Measurements from ENCODE around the gene KAT6B. TPM values are rescaled to one million over a fixed set of nuclear protein-coding genes. Genes with fewer than 3 reads are reported as not detected.

KAT6B gene
- total and polyA plus RNA-seq, 2 donors from 2014 or later = 2.9 to 34.2 TPM

GRCh38 chr10:74900297-74900696, 73.9 kb downstream of the KAT6B start:
- intact Hi-C loops (cut with DNase I) = no loop called here

GRCh38 chr10:74901301-74901700, 74.9 kb downstream of the KAT6B start:
- no peak for TF ChIP-seq CTCF (IDR thresholded peaks at IDR 0.05; ENCODE audit: borderline replicate concordance, extremely low read depth, insufficient read depth)
- no peak overlapping the region for H3K9ac ChIP-seq (ENCODE audit: low read length in 3 of 3)
- no peak overlapping the region for H3K4me3 ChIP-seq (ENCODE audit: low read length in 3 of 3)
- H3K27ac ChIP-seq (ENCODE audit: low read depth in 2 of 2, low read length in 2 of 2) = no peak overlapping the region
- no peaks in the 10 kb centered on the region for H3K36me3 ChIP-seq (ENCODE audit: control insufficient read depth in 2 of 3, insufficient read depth in 3 of 3, low read length in 3 of 3)
- no peaks in the 10 kb centered on the region for H3K9me3 ChIP-seq (ENCODE audit: control insufficient read depth in 2 of 3, insufficient read depth in 1 of 3, low read length in 3 of 3)
- peaks cover 0 to 3% (median 0%) of the 10 kb centered on the region in 3 donors for H3K4me1 ChIP-seq (ENCODE audit: control insufficient read depth in 2 of 3, insufficient read depth in 2 of 3, low read depth in 1 of 3, low read length in 3 of 3)
- H3K27me3 ChIP-seq (ENCODE audit: control insufficient read depth, insufficient read depth, low read length) = no peaks in the 10 kb centered on the region
- intact Hi-C loops (cut with DNase I) = no loop called here
- FAIRE-seq (no peak), DNase-seq (peak in 1 of 5 donors; percentile 50)

More at GRCh38 chr10:74900297-74900696, 73.9 kb downstream of the KAT6B start:
- no peak for DNase-seq
- Histone ChIP-seq H3K9me3 (ENCODE audit: control insufficient read depth in 2 of 3, insufficient read depth in 1 of 3, low read length in 3 of 3) (no peaks in the 10 kb centered on the region), H3K27ac (ENCODE audit: low read depth in 2 of 2, low read length in 2 of 2) (no peak overlapping the region), H3K9ac (ENCODE audit: low read length in 3 of 3) (no peak overlapping the region), H3K4me1 (ENCODE audit: control insufficient read depth in 2 of 3, insufficient read depth in 2 of 3, low read depth in 1 of 3, low read length in 3 of 3) (peaks cover 0 to 3% (median 0%) of the 10 kb centered on the region in 3 donors), H3K4me3 (ENCODE audit: low read length in 3 of 3) (no peak overlapping the region), H3K27me3 (ENCODE audit: control insufficient read depth, insufficient read depth, low read length) (no peaks in the 10 kb centered on the region), H3K36me3 (ENCODE audit: control insufficient read depth in 2 of 3, insufficient read depth in 3 of 3, low read length in 3 of 3) (no peaks in the 10 kb centered on the region)
- TF ChIP-seq CTCF (IDR thresholded peaks at IDR 0.05; ENCODE audit: borderline replicate concordance, extremely low read depth, insufficient read depth) = no peak
- FAIRE-seq = no peak

GRCh38 chr10:74901867-74902450, 75.6 kb downstream of the KAT6B start:
- peaks cover 0 to 3% (median 3%) of the 10 kb centered on the region in 3 donors for H3K4me1 ChIP-seq (ENCODE audit: control insufficient read depth in 2 of 3, insufficient read depth in 2 of 3, low read depth in 1 of 3, low read length in 3 of 3)
- FAIRE-seq = no peak

More at GRCh38 chr10:74901867-74902450, 75.6 kb downstream of the KAT6B start:
- Histone ChIP-seq H3K36me3 (ENCODE audit: control insufficient read depth in 2 of 3, insufficient read depth in 3 of 3, low read length in 3 of 3) (no peaks in the 10 kb centered on the region), H3K9me3 (ENCODE audit: control insufficient read depth in 2 of 3, insufficient read depth in 1 of 3, low read length in 3 of 3) (no peaks in the 10 kb centered on the region), H3K4me3 (ENCODE audit: low read length in 3 of 3) (no peak overlapping the region), H3K27ac (ENCODE audit: low read depth in 2 of 2, low read length in 2 of 2) (no peak overlapping the region), H3K9ac (ENCODE audit: low read length in 3 of 3) (no peak overlapping the region), H3K27me3 (ENCODE audit: control insufficient read depth, insufficient read depth, low read length) (no peaks in the 10 kb centered on the region)
- intact Hi-C loops (cut with DNase I) = no loop called here
- no peak for DNase-seq
- TF ChIP-seq CTCF (IDR thresholded peaks at IDR 0.05; ENCODE audit: borderline replicate concordance, extremely low read depth, insufficient read depth) = no peak
